Body of pancreas (tissue), 4 donors: Measurements from ENCODE around the gene TNP1.

Experiments
- CTCF ChIP-seq, 7 experiments: fragments of 450-650 bp in 4 of 7; fragments of 200-600 bp in 3 of 7; sonication (generic) in 3 of 7; IDR thresholded peaks; one replicate each; pipeline ENCODE4 v1.5.1; 2016 to 2019; ENCODE audit warnings: antibody characterized with exemption in 7 of 7
- POLR2A ChIP-seq, 3 donors: fragments of 450-650 bp; IDR thresholded peaks; one replicate each; pipeline ENCODE4 v1.6.1; 2016; ENCODE audit warnings: antibody characterized with exemption in 3 of 3, mild to moderate bottlenecking in 2 of 3

GRCh38 chr2:216904554-216904953 is 44.7 kb upstream of the TNP1 start:
- TF ChIP-seq POLR2A (IDR thresholded peaks at IDR 0.05): no peak
- no peak for TF ChIP-seq CTCF (IDR thresholded peaks at IDR 0.05)
